Neural cell (in vitro differentiated cells): ENCODE measurements around the gene COBLL1.

Experiments
- EP300 ChIP-seq: fragments of 450-650 bp; conservative IDR thresholded peaks from 2 replicates; pipeline ENCODE4 v1.6.1; 2014; ENCODE audit warnings: antibody characterized with exemption, mild to moderate bottlenecking, moderate library complexity; ENCODE audit not compliant: poor library complexity, severe bottlenecking
- EZH2 ChIP-seq: fragments of 200-600, 300-800 bp; shearing (Covaris generic), sonication (generic); IDR thresholded peaks from 2 replicates; pipeline ENCODE4 v1.6.1; 2014; ENCODE audit warnings: antibody characterized with exemption, low read length, borderline replicate concordance, mild to moderate bottlenecking; ENCODE audit not compliant: insufficient read depth, poor library complexity, severe bottlenecking
- MXI1 ChIP-seq: fragments of 450-650 bp; conservative IDR thresholded peaks from 2 replicates; pipeline ENCODE4 v1.6.1; 2014; ENCODE audit warnings: antibody characterized with exemption, mild to moderate bottlenecking; ENCODE audit not compliant: poor library complexity, severe bottlenecking
- POLR2AphosphoS5 ChIP-seq: IDR thresholded peaks from 2 replicates; pipeline ENCODE4 v1.6.1; 2012
- RAD21 ChIP-seq: fragments of 450-650 bp; conservative IDR thresholded peaks from 2 replicates; pipeline ENCODE4 v1.6.1; 2014; ENCODE audit warnings: antibody characterized with exemption, mild to moderate bottlenecking, moderate library complexity
- REST ChIP-seq: IDR thresholded peaks from 2 replicates; pipeline ENCODE4 v1.6.1; 2012; ENCODE audit warnings: borderline replicate concordance
- TAF1 ChIP-seq: IDR thresholded peaks from 2 replicates; pipeline ENCODE4 v1.6.1; 2012; ENCODE audit warnings: low read depth
- TF ChIP-seq, protein P1 (sequence below): fragments of 450-650 bp; IDR thresholded peaks from 2 replicates; pipeline ENCODE4 v1.5.1; 2014; ENCODE audit warnings: antibody characterized with exemption, mild to moderate bottlenecking, moderate library complexity; ENCODE audit not compliant: poor library complexity, severe bottlenecking

GRCh38 chr2:164821338-164821737 is 20.3 kb downstream of the COBLL1 start:
- TF ChIP-seq, protein P1, sequence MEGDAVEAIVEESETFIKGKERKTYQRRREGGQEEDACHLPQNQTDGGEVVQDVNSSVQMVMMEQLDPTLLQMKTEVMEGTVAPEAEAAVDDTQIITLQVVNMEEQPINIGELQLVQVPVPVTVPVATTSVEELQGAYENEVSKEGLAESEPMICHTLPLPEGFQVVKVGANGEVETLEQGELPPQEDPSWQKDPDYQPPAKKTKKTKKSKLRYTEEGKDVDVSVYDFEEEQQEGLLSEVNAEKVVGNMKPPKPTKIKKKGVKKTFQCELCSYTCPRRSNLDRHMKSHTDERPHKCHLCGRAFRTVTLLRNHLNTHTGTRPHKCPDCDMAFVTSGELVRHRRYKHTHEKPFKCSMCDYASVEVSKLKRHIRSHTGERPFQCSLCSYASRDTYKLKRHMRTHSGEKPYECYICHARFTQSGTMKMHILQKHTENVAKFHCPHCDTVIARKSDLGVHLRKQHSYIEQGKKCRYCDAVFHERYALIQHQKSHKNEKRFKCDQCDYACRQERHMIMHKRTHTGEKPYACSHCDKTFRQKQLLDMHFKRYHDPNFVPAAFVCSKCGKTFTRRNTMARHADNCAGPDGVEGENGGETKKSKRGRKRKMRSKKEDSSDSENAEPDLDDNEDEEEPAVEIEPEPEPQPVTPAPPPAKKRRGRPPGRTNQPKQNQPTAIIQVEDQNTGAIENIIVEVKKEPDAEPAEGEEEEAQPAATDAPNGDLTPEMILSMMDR: no peak
- TF ChIP-seq MXI1: no peak
- no peak for TF ChIP-seq EP300
- no peak for TF ChIP-seq POLR2AphosphoS5
- no peak for TF ChIP-seq TAF1
- TF ChIP-seq RAD21: no peak
- no peak for TF ChIP-seq EZH2
- TF ChIP-seq REST: no peak
